ENCODE data around the gene NPAS3.

NPAS3 gene

DNA sequence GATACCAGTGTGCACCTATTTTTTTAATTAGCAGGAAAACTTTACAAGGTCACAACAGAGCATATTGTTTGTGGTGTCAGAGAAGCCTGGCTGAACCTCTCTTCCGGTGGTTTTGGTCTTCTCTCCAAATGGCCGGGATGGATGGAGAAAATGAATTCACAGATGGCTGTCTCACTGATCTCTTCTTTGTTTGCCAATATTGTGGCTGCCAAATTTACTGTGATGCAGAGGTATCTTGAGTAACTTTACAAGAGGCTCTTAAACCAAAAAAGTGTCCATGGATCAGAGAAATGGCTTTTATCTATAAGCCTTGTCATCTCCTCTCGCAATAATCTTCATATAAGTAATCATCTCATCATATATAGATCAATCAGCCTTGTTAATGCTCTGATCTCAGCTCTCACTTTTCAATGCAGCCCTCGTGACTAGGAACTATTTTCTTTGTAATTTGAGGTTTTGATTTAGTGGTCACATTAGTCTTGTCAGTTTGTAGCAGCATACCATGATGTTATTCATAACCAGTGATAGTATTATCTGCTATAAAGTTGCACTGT, 704.1 kb downstream of the NPAS3 start:
- DNase-seq (ENCODE audit: low read depth) = peak; percentile 24

DNA sequence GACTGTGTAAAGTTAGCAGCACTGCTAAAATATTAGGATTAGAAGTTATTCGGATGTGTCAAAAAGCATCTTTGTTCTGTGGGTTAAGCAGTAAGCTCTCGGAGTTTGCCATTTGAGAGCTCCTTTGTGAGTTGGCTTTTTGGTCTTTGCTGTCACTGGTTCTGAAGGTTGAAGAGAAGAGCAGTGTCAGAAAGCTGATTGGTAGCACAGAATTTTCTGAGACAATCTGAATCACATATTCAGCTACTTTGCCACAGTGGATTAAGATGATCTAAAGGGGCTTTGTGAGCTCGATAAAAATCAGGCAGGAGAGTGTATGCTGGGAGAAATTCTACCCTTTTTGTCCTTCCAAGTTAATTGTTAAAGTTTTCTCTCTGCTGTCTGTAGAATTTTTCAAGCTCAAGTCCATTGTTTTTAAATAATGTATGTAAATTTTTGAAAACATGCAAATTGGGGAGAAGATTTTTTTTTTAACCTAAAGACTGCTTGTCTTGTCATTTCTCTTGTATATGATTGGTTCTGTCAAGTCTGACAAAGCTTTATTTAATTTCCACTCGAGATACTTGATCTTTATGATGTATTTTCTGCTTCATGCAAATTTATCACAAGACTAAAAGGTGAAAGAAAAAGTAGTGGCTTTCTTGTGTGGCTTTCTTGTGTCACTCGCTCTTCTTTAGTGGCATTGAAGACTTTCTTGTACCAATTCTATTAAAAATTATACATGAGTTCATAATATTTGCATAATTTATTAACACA, 704.9 kb downstream of the NPAS3 start:
- DNase-seq (ENCODE audit: low read depth) = no peak

DNA sequence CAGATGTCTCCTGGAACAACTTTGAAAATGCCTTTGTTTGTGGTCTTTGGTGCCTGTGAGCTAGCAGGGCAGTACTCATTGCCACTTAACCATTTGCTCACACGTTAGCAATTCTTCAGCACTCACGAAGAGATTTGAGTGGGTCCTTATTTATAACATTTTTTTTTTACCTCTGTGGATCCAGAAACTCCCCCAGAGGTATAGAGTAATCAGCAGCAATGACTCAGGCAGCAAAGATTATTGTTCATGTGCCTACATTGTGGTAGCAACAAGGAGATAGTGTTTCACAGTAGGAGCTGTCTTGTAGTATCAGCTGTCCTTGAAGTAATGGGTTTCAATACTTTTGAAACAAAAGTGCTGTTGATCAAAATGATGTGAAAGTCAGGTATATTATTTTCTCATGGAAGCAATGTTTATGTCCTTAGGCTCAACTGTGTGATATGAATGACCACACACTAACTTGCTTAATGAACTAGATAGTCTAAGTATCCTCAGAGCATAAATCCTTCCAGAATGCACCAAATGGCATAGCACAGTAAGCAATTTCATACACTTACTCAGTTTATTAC, 708.1 kb downstream of the NPAS3 start:
- peak; percentile 47 for DNase-seq (ENCODE audit: low read depth)

DNA sequence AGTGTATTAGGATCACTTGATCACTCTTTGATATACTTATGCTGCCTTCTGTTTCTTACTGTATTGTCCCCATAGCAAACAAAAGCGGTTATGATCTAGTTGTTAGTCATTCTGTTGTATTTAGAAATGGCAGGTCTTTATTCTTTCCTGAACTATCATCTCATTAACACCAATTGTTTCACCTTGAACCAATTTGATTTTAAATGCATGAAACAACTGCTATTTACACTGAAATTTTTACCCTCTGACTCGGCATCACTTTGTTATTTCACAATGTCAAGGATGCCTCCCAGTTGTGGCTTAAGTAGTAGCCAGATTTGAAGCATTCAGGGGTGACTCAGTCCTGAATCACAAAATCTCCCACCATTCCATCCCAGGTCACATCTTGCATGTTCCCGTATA, 708.7 kb downstream of the NPAS3 start:
- peak; percentile 94 for DNase-seq (ENCODE audit: low read depth)

DNA sequence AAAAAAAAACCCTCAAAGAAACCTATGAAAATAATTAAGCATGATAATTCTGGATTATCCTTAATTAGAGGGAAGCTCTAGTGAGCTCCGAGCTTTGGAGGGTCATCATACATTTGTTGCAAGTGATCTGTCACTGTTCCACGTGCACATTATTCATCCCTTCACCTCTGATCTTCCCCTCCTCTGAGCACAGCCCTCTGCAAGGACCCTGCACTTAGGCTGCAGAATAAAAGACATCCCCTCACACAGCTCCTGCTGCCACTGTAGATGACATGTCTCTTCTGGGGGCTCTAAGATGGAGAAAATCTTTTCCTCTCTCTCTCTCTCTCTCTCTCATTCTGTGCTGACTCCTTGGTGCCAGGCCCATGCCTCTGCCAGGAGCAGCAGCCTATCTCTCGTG, 711.8 kb downstream of the NPAS3 start:
- DNase-seq (ENCODE audit: low read depth) = no peak

DNA sequence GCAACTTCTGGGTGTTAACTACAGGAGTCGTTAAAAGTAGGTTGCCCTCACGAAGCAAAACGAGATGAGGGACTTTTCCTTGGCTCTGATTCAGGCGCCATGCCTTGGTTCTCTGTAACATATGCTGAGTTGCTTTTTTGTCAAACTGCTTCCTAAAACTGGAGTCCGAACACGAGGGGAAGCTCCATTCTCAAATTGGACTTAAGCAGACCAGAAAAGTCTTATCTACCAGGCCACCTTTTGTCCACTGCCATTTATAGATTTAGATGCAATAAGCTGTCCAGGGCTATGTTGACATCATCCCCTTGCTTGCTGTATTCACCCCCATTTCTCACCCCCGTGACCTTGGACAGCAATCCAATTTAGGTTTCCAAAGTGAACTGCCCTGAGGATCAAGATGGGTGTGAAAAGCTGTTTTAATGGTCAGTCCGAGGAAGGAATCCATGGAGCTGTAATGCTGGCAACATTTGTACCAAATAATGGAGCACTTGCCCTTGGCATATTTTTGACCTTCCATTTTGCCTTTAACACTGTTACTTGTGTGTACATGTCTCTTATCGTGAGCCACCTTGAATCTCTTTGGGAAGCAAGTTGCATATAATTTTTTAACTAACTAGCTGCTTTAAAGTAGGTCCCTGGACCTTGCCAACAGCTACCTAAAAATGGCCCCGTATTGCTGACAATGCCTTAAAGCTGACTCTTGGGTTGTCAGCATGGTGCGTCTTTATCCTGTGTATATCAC, 714.1 kb downstream of the NPAS3 start:
- DNase-seq (ENCODE audit: low read depth) = no peak

DNA sequence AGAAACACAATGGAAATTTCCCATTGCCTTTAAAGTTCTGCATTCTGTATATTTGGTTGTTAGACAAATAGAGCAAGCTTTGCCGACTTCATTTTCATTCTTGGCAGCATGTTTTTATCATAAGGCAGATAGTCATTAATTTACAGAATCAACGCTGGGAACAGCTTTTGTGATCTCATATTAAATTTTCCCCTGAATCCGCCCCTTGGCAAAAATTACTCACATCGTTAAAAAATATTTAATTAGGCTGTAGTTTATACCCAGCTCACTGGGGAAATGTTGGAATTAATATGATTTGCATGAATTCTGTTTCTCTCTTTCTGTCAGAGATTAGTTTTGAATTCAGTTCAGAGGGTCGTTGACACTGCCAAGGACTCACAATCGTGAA, 714.6 kb downstream of the NPAS3 start:
- DNase-seq (ENCODE audit: low read depth) = no peak

DNA sequence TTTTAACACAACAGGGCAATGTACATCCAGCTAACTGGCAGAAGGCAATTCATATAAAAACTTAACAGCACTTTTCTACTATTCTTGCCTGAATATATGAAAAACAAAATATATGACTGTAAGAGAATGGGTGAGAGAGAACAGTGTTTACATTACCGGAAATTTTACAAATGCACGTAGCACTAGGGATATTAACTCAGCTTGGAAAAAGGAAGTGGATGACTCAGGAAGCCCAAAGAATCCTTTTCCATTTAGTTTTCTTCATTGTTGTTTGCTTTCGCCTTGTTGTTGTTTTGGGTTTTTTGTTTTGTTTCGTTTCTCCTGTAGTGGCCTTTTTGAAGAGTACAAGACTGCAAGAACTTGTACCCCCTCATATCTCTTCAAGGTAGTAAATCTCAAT, 716.7 kb downstream of the NPAS3 start:
- DNase-seq (ENCODE audit: low read depth) = no peak

DNA sequence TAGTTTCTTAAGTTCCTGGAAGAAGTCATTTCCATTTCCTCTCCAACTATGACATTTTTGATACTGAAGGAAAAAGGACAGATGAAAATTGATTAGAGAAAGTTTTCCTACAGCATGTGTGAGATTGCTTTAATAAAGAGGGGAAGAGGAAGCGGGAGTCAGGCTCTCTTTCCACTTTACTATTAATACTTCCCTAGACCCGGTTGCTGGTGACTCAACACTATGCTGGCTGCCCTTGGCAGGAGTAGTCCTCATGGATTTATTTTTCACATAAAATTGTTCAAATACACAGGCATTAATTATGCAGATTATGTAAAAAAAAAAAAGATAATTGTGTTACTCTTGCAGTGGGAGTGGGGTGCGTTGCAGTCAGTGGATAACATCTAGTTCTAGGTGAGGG, 718.8 kb downstream of the NPAS3 start:
- DNase-seq (ENCODE audit: low read depth) = peak; percentile 22

DNA sequence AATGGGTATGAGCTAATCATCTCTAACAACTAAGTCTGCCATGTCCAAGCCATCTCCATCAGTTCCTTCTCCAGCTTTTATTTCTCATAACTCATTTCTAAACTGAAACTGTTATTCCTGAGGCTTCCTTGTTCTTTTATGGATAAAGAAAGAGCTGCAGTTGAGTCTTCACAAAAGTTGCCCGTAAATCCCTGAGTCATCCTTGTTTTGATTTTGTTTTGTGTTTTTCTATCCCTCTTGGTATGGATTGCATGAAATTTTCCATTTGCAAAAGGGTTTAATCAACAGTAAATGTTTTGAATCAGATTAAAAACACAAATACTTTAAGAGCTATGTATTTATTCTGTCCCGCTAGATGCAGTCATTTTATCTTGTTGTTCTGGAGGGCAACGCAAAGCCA, 721.6 kb downstream of the NPAS3 start:
- no peak for DNase-seq (ENCODE audit: low read depth)

DNA sequence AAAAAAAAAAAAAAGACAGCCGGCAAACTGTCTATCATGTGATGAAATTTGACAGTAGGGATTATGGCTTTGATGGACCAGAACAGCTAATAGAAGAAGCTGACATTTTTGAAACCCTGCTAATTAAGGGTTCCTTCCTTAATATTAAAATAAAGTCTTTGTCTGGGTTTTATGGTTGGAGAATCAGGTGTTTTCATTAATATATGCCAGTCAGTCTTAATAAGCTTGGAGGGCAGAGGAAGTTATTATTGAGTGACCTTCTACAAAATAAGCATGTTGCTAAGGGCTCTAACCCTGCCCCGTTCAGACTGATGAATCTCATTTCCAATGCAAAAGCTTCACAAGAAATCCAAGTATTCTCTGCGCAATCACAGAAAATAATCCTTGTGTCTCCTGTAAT, 722.4 kb downstream of the NPAS3 start:
- DNase-seq (ENCODE audit: low read depth) = no peak

DNA sequence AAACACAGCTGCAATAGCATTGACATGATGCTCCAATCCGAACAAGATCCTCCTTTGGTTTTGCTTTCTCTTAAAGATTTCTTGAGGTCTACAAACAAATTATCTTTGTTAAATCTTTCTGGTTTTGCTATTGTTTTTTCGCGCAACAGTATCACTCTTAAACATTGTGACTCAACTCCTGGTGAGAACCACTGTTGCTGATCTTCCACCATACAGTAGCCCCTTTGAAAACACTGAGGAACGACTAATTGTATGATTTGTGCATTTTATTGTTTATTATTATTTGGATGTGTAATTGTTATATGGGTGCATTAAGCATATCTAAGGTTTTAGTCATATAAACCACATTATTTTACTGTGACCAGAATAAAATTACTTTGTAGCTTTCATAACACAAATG, 729.4 kb downstream of the NPAS3 start:
- DNase-seq (ENCODE audit: low read depth) = peak; percentile 17

DNA sequence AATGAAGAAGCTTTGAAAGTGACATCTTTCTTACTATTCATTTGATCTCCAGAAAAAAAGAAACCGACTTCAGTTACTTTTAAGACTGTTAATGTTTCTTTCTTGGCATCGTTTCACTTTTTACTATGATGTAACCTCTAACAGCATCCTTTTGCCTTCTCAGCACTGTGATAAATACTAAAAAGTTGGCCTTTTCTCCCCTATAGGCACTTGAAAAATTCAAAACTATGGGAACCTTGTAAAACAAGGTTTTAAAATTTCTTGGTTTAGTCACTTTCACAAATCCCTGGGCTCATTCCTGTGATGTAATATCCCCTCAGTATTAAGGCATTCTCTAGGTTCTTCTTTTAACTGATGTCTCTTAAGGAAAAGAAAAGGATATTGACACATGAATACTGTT, 730.4 kb downstream of the NPAS3 start:
- peak; percentile 23 for DNase-seq (ENCODE audit: low read depth)

DNA sequence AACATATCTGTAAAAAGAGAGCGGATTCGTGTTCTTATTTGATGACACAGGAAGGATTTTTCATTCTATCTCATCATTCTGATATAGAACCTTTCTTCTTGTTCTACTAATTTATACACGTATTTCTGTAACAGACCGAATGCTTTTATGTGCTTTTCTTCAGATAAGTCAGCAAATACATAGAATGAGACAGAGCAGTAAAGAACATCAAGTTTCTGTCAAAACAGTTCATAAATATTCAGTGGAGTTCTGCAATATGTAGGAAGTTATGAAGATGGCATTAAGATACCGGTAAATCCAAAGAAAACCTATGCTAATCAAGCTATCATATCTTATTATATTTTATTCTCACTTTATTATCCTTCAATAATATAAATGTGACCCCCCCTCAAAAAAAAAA, 731.6 kb downstream of the NPAS3 start:
- no peak for DNase-seq (ENCODE audit: low read depth)

DNA sequence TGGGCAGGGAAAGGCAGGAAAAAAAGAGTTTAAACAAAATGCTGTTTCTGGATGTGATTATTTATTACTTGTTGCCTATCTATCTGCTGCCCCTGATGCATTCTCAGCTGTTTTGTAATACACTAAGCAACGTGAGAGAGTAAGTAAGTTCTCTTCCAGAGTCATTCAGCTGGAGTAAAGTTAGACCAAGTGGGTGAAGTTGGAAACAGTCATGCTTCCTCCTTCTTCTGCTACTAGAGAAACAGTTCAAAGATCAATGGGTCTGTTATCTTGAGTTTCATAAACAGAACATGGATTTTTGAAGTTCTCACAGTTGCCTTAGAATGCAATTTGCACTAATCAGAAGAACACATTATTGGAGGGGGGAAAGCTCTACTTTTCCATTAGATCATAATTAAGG, 732.9 kb downstream of the NPAS3 start:
- no peak for DNase-seq (ENCODE audit: low read depth)

DNA sequence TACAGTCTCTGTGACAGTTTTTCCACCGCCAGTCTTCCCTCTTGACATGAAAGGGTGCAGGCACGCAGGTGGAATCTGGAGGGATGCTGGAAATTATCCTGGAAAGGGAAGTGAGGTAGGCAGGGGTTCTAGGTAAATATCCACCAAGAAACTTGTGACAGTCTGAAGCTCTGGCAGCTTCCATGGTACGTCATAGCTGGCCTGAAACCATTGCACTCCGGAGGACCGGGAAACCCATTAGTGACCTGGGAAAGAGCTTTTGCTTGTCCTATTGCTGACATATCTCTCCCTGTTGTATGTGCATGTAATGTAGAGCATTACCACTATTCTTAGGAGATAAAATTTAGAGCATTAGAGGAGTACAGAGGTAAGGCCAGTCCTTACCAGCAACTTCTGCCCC, 736.2 kb downstream of the NPAS3 start:
- DNase-seq (ENCODE audit: low read depth) = no peak

DNA sequence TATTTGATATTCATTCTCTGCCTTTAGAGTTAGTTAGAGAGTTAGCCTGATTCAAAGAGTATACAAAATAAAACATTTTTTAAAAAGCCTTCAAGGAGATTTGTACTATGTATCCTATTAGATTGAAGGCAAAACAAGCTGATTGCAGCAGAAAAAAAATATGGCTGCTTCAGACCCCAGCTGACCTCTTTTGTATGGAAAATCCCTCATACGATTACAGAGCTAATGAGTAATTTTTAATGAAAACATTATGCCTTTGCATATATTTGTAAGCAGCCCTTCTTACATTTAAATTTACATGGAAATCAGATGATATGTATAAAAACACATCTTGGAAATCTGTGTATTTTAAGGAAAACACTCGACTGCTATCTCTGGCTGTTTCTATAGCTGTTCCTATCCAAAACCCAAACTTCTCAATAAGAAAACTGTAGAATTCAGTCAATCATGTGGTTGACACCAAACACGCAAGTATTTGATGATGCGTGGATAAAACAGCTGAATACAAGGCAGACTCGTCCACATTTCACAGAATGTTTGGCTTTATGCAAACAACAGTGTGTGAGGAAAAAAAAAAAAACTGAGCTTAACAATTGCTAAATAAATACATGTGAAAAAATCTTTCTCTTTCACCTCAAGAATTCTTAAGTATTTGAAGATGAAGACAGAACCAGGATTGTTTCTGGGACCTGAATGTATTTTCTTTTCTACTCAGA, 736.9 kb downstream of the NPAS3 start:
- peak; percentile 8 for DNase-seq (ENCODE audit: low read depth)

DNA sequence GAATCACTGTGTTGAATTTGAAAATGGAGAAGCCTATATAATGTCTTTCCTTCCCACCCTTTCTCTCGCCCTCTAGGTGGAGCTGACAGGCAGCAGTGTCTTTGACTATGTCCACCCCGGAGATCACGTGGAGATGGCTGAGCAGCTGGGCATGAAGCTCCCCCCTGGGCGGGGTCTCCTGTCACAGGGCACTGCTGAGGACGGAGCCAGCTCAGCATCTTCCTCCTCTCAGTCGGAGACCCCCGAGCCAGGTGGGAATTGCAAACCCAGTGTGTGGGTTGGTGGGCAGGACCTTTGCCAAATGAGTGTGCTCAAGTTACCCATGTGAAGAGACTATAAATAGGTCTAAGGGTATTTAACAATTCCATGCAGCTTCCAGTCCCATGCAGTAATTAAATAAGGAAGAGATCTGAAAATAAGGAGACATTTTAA, 737.5 kb downstream of the NPAS3 start:
- DNase-seq (ENCODE audit: low read depth) = peak; percentile 51

DNA sequence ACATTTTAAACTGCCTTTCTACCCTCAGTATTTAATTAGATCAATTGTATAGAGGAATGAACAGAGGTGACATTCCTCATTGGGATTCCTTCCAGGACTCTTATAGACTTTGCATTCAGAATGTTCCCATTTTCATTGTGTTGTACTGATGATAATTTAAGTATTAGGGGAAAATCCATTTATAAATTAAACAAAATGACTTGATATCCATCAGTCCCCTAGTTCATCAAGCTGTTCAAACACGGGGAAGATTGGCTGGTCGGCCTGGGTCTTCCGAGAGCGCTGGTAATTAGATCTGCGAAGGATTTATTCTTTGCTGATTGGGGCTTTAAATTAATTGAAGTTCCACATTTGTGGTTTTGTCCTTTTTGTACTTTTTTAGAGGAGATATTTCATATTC, 738.2 kb downstream of the NPAS3 start:
- no peak for DNase-seq (ENCODE audit: low read depth)

DNA sequence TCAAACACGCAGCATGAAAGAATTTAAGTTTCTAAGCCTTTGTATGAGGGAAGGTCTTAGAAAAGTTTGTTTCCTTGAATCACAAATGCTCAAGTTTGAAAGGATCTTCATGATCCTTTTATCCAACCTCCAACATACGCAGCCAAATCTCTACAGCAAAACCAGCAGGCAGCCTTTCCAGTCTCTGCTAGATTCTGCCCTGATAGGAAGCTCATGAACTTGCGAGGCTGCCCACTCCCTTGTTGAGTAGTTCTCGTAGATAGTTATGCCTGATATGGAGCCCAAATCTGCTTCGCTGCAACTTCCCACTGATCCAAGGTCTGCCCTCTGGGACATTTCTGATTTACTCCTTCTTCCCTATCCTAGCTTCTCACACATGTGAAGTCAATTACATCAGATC, 739.3 kb downstream of the NPAS3 start:
- DNase-seq (ENCODE audit: low read depth) = no peak

DNA sequence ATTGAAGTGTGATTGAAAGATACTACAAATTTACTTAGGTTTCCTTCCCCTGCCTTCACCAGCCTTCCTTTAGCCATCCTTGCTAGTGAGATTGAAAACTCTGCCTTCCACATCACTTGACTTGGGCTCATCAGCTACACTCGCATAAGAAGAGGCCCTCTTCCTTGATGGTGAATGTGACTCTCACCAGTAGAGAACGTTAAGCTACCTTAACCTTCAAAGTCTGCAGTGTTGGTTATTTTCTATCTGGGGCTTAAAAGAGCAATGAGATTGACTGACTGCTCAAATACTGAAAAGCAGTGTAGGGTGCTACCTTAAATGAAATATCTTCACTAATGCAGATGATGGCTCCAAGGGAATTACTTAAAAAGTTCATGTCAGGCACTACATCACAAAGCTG, 740.3 kb downstream of the NPAS3 start:
- no peak for DNase-seq (ENCODE audit: low read depth)

DNA sequence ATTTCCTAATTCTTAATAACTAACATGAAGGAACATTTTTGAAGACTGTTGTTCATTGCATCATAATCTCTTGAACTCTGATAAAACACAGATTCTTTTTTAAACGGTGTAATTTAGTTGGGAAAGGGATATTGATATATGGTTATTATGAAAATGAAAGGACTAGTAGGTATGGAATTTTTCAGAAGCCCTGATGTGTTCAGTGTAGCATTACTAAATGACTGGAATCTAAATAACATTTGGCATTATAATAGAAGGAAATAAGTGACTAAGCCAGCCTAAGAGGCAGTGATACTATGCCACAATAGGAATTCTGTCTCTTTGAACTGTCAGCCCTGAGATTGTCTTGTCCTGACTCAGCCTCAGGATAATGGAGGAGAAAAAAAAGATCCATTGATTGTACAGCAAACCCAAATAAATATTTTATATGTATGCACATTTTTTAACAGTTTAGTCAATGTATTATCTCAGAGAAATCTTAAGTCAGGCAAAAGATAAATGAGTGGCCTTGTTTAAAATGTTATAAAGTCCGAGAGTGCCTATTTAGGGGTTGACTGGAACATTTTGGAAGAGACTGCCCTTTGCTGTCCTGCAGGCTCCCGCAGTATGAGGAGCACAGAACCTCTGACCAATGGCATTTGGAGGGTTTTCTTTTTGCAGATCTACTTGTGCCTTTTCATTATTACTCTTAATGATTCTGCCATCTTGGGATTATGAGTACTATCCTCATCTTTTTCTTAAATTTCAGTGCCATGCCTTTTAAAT, 741.0 kb downstream of the NPAS3 start:
- peak; percentile 21 for DNase-seq (ENCODE audit: low read depth)

All from stromal cell of bone marrow (primary cell).